ENCODE results near the gene PTPRN2. TPM values are rescaled to one million over a fixed set of nuclear protein-coding genes. Genes with fewer than 3 reads are reported as not detected.

Gene PTPRN2
- total and polyA plus RNA-seq, 2 of the 13 experiments (the other 11 are each of a cell fraction or from before 2014, with no cell fraction given) = 2.5 to 24.2 TPM

DNA sequence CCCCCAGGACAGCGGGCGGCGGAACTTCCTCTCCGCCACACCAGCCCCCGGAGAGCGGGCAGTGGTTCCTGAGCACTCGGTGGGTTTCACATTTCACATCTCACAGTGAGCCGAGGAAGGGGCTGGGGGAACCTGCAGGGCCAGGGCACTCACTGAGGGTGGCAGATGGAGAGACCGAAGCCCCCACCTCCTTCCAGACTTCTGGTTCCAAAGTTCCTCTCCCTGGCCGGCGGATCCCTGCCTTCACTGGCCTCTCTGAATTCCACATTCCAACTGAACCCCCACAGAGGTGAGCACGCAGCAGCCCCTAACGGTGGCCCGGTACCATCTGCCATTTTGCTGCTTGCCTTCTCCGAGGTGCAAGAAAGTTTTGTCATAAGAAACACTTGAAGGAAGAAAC is 461.0 kb downstream of the PTPRN2 start:
- H4K20me1 ChIP-seq (ENCODE audit: insufficient read depth, low read length) = no peaks in the 10 kb centered on the region
- ChIA-PET POLR2A (no interaction called here), CTCF (ENCODE audit: low intra/inter-chr PET ratio, low total read pairs) (no interaction called here)
- no peak overlapping the region for H3K9ac ChIP-seq (ENCODE audit: insufficient read depth, low read depth, low read length)
- TF ChIP-seq, protein P1, sequence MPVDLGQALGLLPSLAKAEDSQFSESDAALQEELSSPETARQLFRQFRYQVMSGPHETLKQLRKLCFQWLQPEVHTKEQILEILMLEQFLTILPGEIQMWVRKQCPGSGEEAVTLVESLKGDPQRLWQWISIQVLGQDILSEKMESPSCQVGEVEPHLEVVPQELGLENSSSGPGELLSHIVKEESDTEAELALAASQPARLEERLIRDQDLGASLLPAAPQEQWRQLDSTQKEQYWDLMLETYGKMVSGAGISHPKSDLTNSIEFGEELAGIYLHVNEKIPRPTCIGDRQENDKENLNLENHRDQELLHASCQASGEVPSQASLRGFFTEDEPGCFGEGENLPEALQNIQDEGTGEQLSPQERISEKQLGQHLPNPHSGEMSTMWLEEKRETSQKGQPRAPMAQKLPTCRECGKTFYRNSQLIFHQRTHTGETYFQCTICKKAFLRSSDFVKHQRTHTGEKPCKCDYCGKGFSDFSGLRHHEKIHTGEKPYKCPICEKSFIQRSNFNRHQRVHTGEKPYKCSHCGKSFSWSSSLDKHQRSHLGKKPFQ (CRISPR knock-in tag; IDR thresholded peaks at IDR 0.05; ENCODE audit: insufficient replicate concordance) = no peak
- TF ChIP-seq SMAD1 (CRISPR knock-in tag; IDR thresholded peaks at IDR 0.05; ENCODE audit: borderline replicate concordance, low read depth) (no peak), HMGXB4 (CRISPR knock-in tag; IDR thresholded peaks at IDR 0.05; ENCODE audit: borderline replicate concordance in 1 of 2, low read depth in 1 of 2) (no peak), BRF2 (CRISPR knock-in tag; IDR thresholded peaks at IDR 0.05) (no peak), ATRX (CRISPR knock-in tag; IDR thresholded peaks at IDR 0.05; ENCODE audit: borderline replicate concordance) (no peak), ZNF44 (CRISPR knock-in tag; IDR thresholded peaks at IDR 0.05) (no peak), HOXA5 (CRISPR knock-in tag; IDR thresholded peaks at IDR 0.05) (no peak), PAXIP1 (CRISPR knock-in tag; conservative IDR thresholded peaks at IDR 0.05) (no peak), FOXK1 (CRISPR knock-in tag; IDR thresholded peaks at IDR 0.05; ENCODE audit: borderline replicate concordance, low read depth) (no peak)
- H3K4me1 ChIP-seq (ENCODE audit: insufficient read depth, low read length) = no peaks in the 10 kb centered on the region
- WGBS (ENCODE audit: low lambda C conversion rate) = 90% methylated on average over 15 of the region's 15 CpGs
- no peak overlapping the region for H3K4me2 ChIP-seq (ENCODE audit: low read depth, low read length)
- no peak for ATAC-seq
- H3K36me3 ChIP-seq (replicated peaks in 1 of 2; ENCODE audit: control insufficient read depth in 1 of 2, insufficient read depth in 2 of 2, low read length in 2 of 2) = no peaks in the 10 kb centered on the region; a peak in 1 of 5 replicates
- H3K27ac ChIP-seq (ENCODE audit: extremely low read length, insufficient read depth, low read length) = no peak overlapping the region
- H3K79me2 ChIP-seq (ENCODE audit: insufficient read depth, low read length) = no peaks in the 10 kb centered on the region
- in situ Hi-C loops (cut with HindIII; ENCODE audit: extremely low pct_ligation_motif_present, low pct_unique_long_range_greater_than_20kb) = no loop called here
- no peak overlapping the region for H3K4me3 ChIP-seq (replicated peaks in 1 of 3; ENCODE audit: insufficient read depth in 1 of 3, low read depth in 2 of 3, low read length in 3 of 3)
- DNase-seq (ENCODE audit: low spot score) = no peak
- H3K9me3 ChIP-seq (ENCODE audit: low read length) = no peaks in the 10 kb centered on the region
- BruUV-seq (replicated peaks) = no TSS peak
- intact Hi-C loops (cut with micrococcal nuclease; ENCODE audit: unreplicated experiment) = no loop called here
- no peak for FAIRE-seq
- H2AFZ ChIP-seq (ENCODE audit: low read length) = no peak overlapping the region
- H3K27me3 ChIP-seq (ENCODE audit: control insufficient read depth in 1 of 2, insufficient read depth in 2 of 2, low read length in 2 of 2) = no peaks in the 10 kb centered on the region
